ENCODE measurements around the gene HIPK2.

HIPK2 gene

DNA sequence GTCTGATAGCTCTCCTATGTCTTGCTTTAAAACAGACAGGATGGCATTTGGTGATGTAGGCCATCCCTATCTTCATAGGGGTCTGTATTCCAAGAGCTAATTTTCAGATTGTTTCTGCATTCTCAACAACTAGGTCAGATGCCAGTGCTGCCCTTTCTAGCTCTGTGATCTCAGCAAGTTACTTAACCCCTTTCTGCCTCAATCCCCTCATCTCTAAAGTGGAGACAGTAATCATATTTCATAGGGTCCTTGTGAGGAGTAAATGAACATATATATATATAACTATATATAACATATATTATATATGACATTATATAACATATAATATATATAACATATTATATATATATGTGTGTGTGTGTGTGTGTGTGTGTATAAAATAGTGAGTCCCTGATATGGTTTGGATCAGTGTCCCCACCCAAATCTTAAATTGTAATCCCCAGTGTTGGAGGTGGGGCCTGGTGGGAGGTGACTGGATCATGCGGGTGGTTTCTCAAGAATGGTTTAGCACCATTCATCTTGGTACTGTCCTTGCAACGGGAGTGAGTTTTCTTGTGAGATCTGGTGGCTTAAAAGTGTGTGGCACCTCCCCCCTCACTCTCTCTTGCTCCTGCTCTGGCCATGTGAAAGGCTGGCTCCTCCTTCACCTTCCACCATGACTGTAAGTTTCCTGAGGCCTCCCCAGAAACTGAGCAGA lies 45.2 kb downstream of the HIPK2 start:
- no peak for DNase-seq (ENCODE audit: extremely low spot score)
- ChIA-PET CTCF (interaction anchor here (1.0 to 2.0 kb wide), 7 partner anchors 8 to 85 kb away, joined by 3 to 8 read pairs (median 4); no protein-coding TSS in a partner anchor), POLR2A (interaction anchor here (1.3 kb wide), 1 partner anchor 49 kb away, joined by 3 read pairs; no protein-coding TSS in a partner anchor)
- TF ChIP-seq, protein P1, sequence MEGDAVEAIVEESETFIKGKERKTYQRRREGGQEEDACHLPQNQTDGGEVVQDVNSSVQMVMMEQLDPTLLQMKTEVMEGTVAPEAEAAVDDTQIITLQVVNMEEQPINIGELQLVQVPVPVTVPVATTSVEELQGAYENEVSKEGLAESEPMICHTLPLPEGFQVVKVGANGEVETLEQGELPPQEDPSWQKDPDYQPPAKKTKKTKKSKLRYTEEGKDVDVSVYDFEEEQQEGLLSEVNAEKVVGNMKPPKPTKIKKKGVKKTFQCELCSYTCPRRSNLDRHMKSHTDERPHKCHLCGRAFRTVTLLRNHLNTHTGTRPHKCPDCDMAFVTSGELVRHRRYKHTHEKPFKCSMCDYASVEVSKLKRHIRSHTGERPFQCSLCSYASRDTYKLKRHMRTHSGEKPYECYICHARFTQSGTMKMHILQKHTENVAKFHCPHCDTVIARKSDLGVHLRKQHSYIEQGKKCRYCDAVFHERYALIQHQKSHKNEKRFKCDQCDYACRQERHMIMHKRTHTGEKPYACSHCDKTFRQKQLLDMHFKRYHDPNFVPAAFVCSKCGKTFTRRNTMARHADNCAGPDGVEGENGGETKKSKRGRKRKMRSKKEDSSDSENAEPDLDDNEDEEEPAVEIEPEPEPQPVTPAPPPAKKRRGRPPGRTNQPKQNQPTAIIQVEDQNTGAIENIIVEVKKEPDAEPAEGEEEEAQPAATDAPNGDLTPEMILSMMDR (IDR thresholded peaks at IDR 0.05; ENCODE audit: control extremely low read depth, extremely low read depth, low read depth, missing control alignments) = no peak

DNA sequence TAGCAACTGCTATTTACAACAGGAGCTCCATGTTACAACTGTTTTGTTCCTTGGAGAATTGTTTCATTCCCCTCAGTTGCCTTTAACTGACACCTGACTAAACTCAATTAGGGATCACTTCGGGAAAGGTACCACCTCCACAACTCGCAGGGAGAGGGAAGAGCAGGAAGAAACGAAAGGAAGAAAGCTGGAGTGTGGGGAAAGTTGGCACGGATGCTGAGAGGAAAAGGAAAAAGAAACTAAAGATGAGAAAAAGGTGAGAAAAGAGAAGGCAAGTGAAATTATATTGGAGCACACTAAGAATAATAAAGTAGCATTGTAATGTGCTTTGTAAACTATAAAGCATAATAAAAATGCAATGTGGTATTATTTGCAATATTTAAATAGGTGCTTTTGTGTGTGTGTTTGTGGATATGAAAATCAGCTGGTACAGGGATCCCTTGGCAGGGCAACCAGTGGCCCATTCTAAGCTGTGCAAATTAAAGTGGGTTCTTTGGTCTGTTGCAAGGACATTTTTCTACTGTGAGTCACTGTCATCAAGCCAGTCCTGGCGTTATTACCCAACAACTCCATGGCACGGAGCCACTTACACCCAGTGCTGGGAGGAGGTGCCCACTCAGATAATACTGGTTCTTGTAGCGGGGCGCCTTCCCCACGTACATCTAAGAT lies 45.9 kb downstream of the HIPK2 start:
- CTCF ChIA-PET = interaction anchor here (1.0 to 2.0 kb wide), 5 partner anchors 10 to 85 kb away, joined by 3 to 8 read pairs (median 3); no protein-coding TSS in a partner anchor
- POLR2A ChIA-PET = interaction anchor here (1.3 kb wide), 1 partner anchor 49 kb away, joined by 3 read pairs; no protein-coding TSS in a partner anchor
- TF ChIP-seq, protein P1 (IDR thresholded peaks at IDR 0.05; ENCODE audit: control extremely low read depth, extremely low read depth, low read depth, missing control alignments) = no peak
- DNase-seq (ENCODE audit: extremely low spot score) = no peak

DNA sequence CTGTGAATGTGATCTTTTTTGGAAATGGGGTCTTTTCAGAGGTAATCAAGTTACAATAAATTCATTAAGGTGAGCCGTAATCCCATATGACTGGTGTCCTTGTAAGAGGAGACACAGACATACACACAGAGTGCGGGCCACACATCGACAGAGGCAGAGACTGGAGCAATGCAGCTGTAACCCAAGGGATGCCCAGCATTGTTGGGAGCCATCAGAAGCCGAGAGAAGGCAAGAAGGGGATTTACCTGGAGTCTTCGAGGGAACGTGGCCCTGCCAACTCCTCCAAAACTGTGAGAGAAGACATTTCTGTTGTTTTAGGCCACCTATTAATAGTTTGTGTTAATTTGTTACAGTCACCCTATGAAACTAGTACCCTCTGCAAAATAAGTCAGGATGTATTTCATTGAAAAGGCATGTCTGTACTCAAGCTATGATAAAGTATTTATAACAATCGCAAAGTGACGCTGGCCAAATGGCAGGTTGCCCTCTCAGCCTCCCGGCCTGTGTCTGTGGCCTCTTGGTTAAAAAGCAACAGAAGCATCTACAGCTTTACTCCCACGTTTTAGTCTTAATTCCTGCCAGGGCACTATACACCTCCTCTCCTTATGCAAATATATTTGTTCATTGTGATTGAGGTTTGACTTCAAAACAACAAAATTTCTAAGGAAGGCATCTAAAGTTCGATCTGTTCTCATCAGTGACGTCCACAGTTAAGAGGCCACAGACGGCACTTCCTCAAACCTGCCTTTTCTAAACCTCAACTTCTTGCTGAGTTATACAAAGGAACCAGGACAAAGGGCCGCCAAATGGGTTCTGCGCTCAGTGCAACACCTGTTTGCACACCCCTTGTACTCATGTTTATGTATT lies 46.8 kb downstream of the HIPK2 start:
- TF ChIP-seq, protein P1 (IDR thresholded peaks at IDR 0.05; ENCODE audit: control extremely low read depth, extremely low read depth, low read depth, missing control alignments) = no peak
- peak; percentile 44 for DNase-seq (ENCODE audit: extremely low spot score)
- ChIA-PET CTCF (interaction anchor here (1.5 to 2.0 kb wide), 2 partner anchors 15 to 84 kb away, joined by 3 to 8 read pairs; no protein-coding TSS in a partner anchor), POLR2A (no interaction called here)

DNA sequence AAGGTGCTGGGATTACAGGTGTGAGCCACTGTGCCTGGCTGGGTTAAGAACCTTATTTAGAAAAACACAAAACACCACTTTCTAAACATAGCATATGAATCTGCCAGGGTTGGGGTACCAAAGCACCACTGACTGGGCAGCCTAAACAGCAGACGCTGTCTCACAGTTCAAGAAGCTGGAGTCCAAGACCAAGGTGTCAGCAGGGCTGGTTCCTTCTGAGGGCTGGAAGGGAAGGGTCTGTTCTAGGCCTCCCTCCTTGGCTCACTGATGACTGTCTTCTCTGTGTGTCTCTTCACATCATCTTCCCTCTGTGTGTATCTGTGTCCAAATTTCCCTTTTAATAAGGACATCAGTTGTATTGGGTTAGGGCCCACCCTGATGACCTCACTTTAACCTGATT lies 49.6 kb downstream of the HIPK2 start:
- DNase-seq (ENCODE audit: extremely low spot score) = no peak
- TF ChIP-seq, protein P1 (IDR thresholded peaks at IDR 0.05; ENCODE audit: control extremely low read depth, extremely low read depth, low read depth, missing control alignments) = no peak
- CTCF ChIA-PET = interaction anchor here (0.9 to 4.4 kb wide), 7 partner anchors 10 to 81 kb away, joined by 3 to 16 read pairs (median 3); no protein-coding TSS in a partner anchor
- POLR2A ChIA-PET = interaction anchor here (1.0 kb wide), 1 partner anchor 35 kb away, joined by 7 read pairs; no protein-coding TSS in a partner anchor

DNA sequence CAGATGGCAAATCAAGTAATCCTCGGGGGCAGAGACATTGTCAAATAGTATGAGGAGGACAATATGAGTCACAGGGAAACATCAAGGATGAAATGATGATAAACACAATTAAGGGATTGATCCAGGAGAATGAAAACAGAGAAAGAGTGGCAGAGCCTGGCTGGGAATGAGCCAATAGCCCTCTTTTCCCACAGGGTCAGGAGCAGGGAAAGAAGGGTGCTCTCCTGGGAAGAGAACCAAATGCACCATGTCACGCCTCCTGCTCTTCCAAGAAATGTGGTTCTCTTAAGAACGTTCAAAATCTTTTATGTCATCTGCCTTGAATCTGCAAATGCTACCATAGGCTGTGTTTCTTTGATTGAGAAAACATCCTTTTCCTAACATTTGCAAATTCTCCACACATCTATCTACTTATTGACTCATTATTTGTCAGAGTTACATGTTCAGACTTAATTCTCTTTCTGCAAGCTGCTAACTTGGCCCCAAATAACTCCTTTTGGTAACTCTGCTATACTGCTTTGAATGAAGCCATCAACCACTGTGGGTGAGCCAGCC lies 50.6 kb downstream of the HIPK2 start:
- CTCF ChIA-PET = interaction anchor here (0.9 to 4.4 kb wide), 8 partner anchors 9 to 275 kb away, joined by 3 to 16 read pairs (median 4); no protein-coding TSS in a partner anchor
- TF ChIP-seq, protein P1 (IDR thresholded peaks at IDR 0.05; ENCODE audit: control extremely low read depth, extremely low read depth, low read depth, missing control alignments) = no peak
- DNase-seq (ENCODE audit: extremely low spot score) = no peak
- POLR2A ChIA-PET = interaction anchor here (0.6 to 1.0 kb wide), 4 partner anchors 26 to 125 kb away, joined by 4 to 7 read pairs (median 6); no protein-coding TSS in a partner anchor

Data from GM10248 (cell line).